Activated T-helper 2 cell treated with anti-CD3 and anti-CD28 coated beads, Interferon-gamma antibody, Interleukin-2, Interleukin-4, amounts not matched to agents 10 μg/mL and 5 μg/mL and 100 μg/mL, durations not matched to agents 14 hours and 24 hours and 36 hours (primary cell): ENCODE measurements around the gene SERINC2. TPM values are rescaled to one million over a fixed set of nuclear protein-coding genes. Genes with fewer than 3 reads are reported as not detected.

Experiments used
- DNase-seq: peaks from one replicate; pipeline ENCODE4 v3.0.0; 2021; ENCODE audit warnings: low spot score
- H3K27ac Mint-ChIP-seq: one replicate; pipeline ENCODE4 v1.8.0; 2021; ENCODE audit warnings: mixed read lengths
- H3K27me3 Mint-ChIP-seq: one replicate; pipeline ENCODE4 v1.8.0; 2021; ENCODE audit warnings: low read depth, mixed read lengths
- H3K36me3 Mint-ChIP-seq: one replicate; pipeline ENCODE4 v1.8.0; 2021; ENCODE audit warnings: low read depth, mixed read lengths
- H3K4me1 Mint-ChIP-seq: one replicate; pipeline ENCODE4 v1.8.0; 2021; ENCODE audit warnings: low read depth, mixed read lengths
- H3K4me3 Mint-ChIP-seq: one replicate; pipeline ENCODE4 v1.8.0; 2021; ENCODE audit warnings: low read depth, mild to moderate bottlenecking, moderate library complexity, mixed read lengths
- H3K9me3 Mint-ChIP-seq: one replicate; pipeline ENCODE4 v1.8.0; 2021; ENCODE audit warnings: mixed read lengths
- intact Hi-C: fragments of 100-400 bp; cut with micrococcal nuclease; formaldehyde crosslinking; loops from one replicate; pipeline ENCODE4 v1.15.1; 2023
- total RNA-seq: library from RNA; stranded (reverse); gene quantifications from 2 replicates; pipeline ENCODE4 v1.2.3, GENCODE V29; 2022

SERINC2 gene
- total RNA-seq, 1 donor from 2014 or later = 0.27 TPM

GRCh38 chr1:31393463-31393862 is 19.6 kb upstream of the SERINC2 start:
- Mint-ChIP-seq H3K4me1 (peaks cover 9% of the 10 kb centered on the region), H3K36me3 (no peaks in the 10 kb centered on the region), H3K27ac (no peak overlapping the region), H3K4me3 (no peak overlapping the region), H3K27me3 (peaks cover 3% of the 10 kb centered on the region), H3K9me3 (no peaks in the 10 kb centered on the region)
- no peak for DNase-seq
- intact Hi-C loops = no loop called here

- H3K36me3 Mint-ChIP-seq = no peaks in the 10 kb centered on the region
- H3K27ac Mint-ChIP-seq = no peak overlapping the region
Observed at GRCh38 chr1:31394584-31395193, 18.3 kb upstream of the SERINC2 start.

GRCh38 chr1:31396633-31397351 is 16.2 kb upstream of the SERINC2 start:
- Mint-ChIP-seq H3K9me3 (no peaks in the 10 kb centered on the region), H3K4me1 (peaks cover 11% of the 10 kb centered on the region), H3K4me3 (no peak overlapping the region), H3K36me3 (no peaks in the 10 kb centered on the region), H3K27me3 (peaks cover 9% of the 10 kb centered on the region), H3K27ac (no peak overlapping the region)
- intact Hi-C loops = no loop called here
- no peak for DNase-seq

More at GRCh38 chr1:31394584-31395193, 18.3 kb upstream of the SERINC2 start:
- Mint-ChIP-seq H3K4me1 (peaks cover 9% of the 10 kb centered on the region), H3K27me3 (peaks cover 3% of the 10 kb centered on the region), H3K9me3 (no peaks in the 10 kb centered on the region), H3K4me3 (peak overlapping the region; percentile 82)
- peak; percentile 71 for DNase-seq
- intact Hi-C loops = loop anchor here (1.0 kb wide), 2 partner anchors 28 to 155 kb away; no protein-coding TSS in a partner anchor

DNA sequence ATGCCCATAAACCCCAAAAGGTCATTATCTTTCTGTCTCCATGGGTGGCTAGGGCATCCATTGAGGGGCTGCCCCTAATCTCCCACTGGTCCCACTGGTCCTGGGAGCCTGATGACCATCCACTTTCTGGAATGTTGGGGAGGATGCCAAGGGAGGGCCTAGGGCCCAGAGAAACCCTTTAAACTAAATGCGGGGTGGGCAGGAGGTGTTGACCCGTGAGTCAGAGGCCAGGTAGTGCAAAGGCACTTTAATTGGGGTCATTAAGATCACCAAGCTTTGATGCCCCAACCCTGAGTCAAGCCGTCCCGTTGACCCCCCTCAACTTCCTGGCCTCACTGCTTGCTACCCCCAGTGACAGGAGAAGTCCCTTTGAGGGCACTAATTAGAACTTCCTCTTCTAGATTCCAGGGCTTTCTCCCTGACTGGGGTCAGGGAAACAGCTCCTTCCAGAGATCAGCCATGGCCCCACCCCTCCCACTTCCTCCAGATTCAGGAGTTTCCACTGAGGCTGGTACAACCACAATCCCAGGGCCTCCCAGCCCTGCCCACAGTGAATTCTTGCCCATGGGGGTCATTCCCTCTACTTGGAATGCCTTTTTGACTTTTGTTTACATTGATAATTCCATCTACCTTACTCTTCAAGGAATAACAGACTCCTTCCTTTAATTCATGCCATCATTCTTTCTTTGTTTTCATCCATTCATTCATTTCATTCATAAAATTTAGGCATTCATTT is 15.5 kb upstream of the SERINC2 start:
- Mint-ChIP-seq H3K4me1 (peaks cover 11% of the 10 kb centered on the region), H3K27ac (no peak overlapping the region), H3K9me3 (no peaks in the 10 kb centered on the region), H3K4me3 (no peak overlapping the region), H3K36me3 (no peaks in the 10 kb centered on the region), H3K27me3 (peaks cover 9% of the 10 kb centered on the region)
- intact Hi-C loops = no loop called here
- no peak for DNase-seq

- Mint-ChIP-seq H3K36me3 (no peaks in the 10 kb centered on the region), H3K27ac (no peak overlapping the region)
- intact Hi-C loops = no loop called here
Observed at GRCh38 chr1:31398246-31398645, 14.8 kb upstream of the SERINC2 start.

GRCh38 chr1:31399976-31400375 is 13.0 kb upstream of the SERINC2 start:
- H3K4me3 Mint-ChIP-seq = no peak overlapping the region
- peaks cover 9% of the 10 kb centered on the region for H3K27me3 Mint-ChIP-seq
- intact Hi-C loops = no loop called here
- no peaks in the 10 kb centered on the region for H3K9me3 Mint-ChIP-seq
- peaks cover 4% of the 10 kb centered on the region for H3K4me1 Mint-ChIP-seq
- H3K36me3 Mint-ChIP-seq = no peaks in the 10 kb centered on the region
- no peak overlapping the region for H3K27ac Mint-ChIP-seq
- no peak for DNase-seq

More at GRCh38 chr1:31398246-31398645, 14.8 kb upstream of the SERINC2 start:
- Mint-ChIP-seq H3K9me3 (no peaks in the 10 kb centered on the region), H3K4me1 (peaks cover 11% of the 10 kb centered on the region), H3K27me3 (peaks cover 9% of the 10 kb centered on the region), H3K4me3 (no peak overlapping the region)
- no peak for DNase-seq

GRCh38 chr1:31400393-31400792 is 12.6 kb upstream of the SERINC2 start:
- Mint-ChIP-seq H3K4me3 (no peak overlapping the region), H3K4me1 (peaks cover 2% of the 10 kb centered on the region), H3K9me3 (no peaks in the 10 kb centered on the region), H3K27ac (no peak overlapping the region), H3K27me3 (peaks cover 11% of the 10 kb centered on the region), H3K36me3 (no peaks in the 10 kb centered on the region)
- DNase-seq = no peak
- intact Hi-C loops = no loop called here

GRCh38 chr1:31401241-31401640 is 11.8 kb upstream of the SERINC2 start:
- intact Hi-C loops = no loop called here
- H3K9me3 Mint-ChIP-seq = no peaks in the 10 kb centered on the region
- H3K4me1 Mint-ChIP-seq = peaks cover 2% of the 10 kb centered on the region
- DNase-seq = no peak
- H3K36me3 Mint-ChIP-seq = no peaks in the 10 kb centered on the region
- peaks cover 11% of the 10 kb centered on the region for H3K27me3 Mint-ChIP-seq
- H3K4me3 Mint-ChIP-seq = no peak overlapping the region
- no peak overlapping the region for H3K27ac Mint-ChIP-seq

DNA sequence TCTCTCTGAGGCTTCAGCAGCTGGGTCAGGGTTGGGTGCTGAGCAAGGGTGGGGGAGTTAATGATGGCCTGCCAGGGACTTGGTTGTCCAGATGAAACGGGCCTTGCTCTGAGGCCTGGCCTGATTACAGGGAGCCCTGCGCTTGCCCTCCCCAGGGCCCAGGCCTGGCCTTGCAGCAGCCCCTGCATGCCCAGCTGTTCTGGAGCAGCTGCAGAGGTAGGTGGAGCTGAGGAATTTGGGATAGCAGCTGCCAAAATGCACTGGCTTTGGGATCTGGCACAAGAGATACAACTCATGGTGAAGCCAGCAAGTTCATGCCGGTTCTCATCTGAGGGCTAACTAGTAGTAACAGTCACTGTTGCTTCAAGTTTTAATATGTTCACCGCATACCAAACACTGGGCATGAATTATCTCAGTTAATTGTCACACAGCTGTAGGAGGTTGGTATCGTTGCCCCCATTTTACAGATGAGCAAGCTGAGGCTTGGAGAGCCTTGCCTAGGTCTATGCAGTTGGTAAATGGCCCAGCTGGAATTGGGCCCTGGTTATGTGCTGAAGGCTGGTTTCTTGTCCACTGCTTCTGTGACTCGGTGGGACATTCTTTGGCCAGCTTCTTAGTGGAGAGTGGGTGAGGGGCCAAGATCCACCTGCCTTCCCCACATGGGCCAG is 7.3 kb upstream of the SERINC2 start:
- Mint-ChIP-seq H3K4me3 (no peak overlapping the region), H3K27ac (no peak overlapping the region), H3K27me3 (peaks cover 13% of the 10 kb centered on the region), H3K36me3 (no peaks in the 10 kb centered on the region), H3K4me1 (no peaks in the 10 kb centered on the region), H3K9me3 (no peaks in the 10 kb centered on the region)
- DNase-seq = no peak
- intact Hi-C loops = no loop called here

- Mint-ChIP-seq H3K4me1 (no peaks in the 10 kb centered on the region), H3K4me3 (no peak overlapping the region), H3K27ac (no peak overlapping the region), H3K9me3 (no peaks in the 10 kb centered on the region), H3K36me3 (no peaks in the 10 kb centered on the region), H3K27me3 (peaks cover 23% of the 10 kb centered on the region)
- no peak for DNase-seq
- intact Hi-C loops = no loop called here
Observed at GRCh38 chr1:31407029-31407626, 5.9 kb upstream of the SERINC2 start.

DNA sequence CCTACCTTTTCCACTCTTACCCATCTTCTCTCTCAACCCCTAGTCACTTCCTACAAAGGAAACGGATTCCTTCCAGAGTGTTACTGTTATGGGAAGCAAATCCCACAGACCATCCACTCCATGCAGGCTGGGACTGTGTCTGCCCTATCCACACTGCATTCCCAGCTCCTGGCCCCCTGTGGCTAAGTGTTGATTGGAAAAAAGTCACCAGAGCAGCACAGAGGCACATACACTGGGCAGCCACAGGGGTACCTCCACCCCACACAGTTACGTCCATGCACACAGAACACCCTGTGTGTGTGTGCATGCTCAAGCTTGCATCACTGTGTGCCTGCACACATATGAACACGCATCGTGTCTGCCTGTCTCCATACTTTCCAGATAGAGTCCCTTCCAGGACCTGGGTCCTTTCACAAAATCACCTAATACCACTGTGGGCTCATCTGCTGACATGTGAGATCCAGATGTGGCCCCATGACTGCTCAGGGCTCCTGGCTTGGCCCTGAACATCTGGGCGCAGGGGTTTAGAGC is 4.2 kb upstream of the SERINC2 start:
- H3K27ac Mint-ChIP-seq = no peak overlapping the region
- no peak for DNase-seq
- no peak overlapping the region for H3K4me3 Mint-ChIP-seq
- peaks cover 2% of the 10 kb centered on the region for H3K4me1 Mint-ChIP-seq
- intact Hi-C loops = no loop called here
- H3K36me3 Mint-ChIP-seq = no peaks in the 10 kb centered on the region
- H3K27me3 Mint-ChIP-seq = peaks cover 32% of the 10 kb centered on the region
- H3K9me3 Mint-ChIP-seq = no peaks in the 10 kb centered on the region
